Heart left ventricle (tissue), 16 donors: ENCODE results near the gene ANKRD29. TPM values are rescaled to one million over a fixed set of nuclear protein-coding genes. Genes with fewer than 3 reads are reported as not detected.

Source experiments
- ATAC-seq, 4 donors: fragments of 200-7000 bp; cut with Tn5 transposase; one replicate each; pipeline ENCODE4 v1.9.1; 2020 to 2022; ENCODE audit warnings: moderate library complexity in 4 of 4, mild to moderate bottlenecking in 3 of 4, moderate number of reproducible peaks in 1 of 4
- DNase-seq, 5 donors: peaks; one replicate each; pipeline ENCODE4 v3.0.0-alpha.2; 2020
- H3K27ac ChIP-seq, 12 donors: fragments of 200-600 bp; sonication (generic) in 4 of 12; one replicate each; pipeline versions ENCODE4 v1.5.0 to v1.8.0; 2016 to 2022; ENCODE audit warnings: mild to moderate bottlenecking in 2 of 12
- H3K27me3 ChIP-seq, 9 donors: fragments of 200-600 bp; sonication (generic) in 2 of 9; one replicate each; pipeline versions ENCODE4 v1.5.1 to v1.8.0; 2016 to 2022; ENCODE audit warnings: mild to moderate bottlenecking in 3 of 9
- H3K36me3 ChIP-seq, 9 donors: fragments of 200-600 bp; sonication (generic) in 2 of 9; one replicate each; pipeline versions ENCODE4 v1.5.0 to v1.8.0; 2018 to 2022; ENCODE audit warnings: mild to moderate bottlenecking in 2 of 9
- H3K4me1 ChIP-seq, 12 donors: fragments of 200-600 bp; sonication (generic) in 4 of 12; one replicate each; pipeline versions ENCODE4 v1.5.0 to v1.8.0; 2016 to 2022; ENCODE audit warnings: mild to moderate bottlenecking in 3 of 12
- H3K4me3 ChIP-seq, 12 donors: fragments of 200-600 bp; sonication (generic) in 4 of 12; one replicate each; pipeline versions ENCODE4 v1.5.0 to v1.8.0; 2017 to 2022; ENCODE audit warnings: mild to moderate bottlenecking in 9 of 12, moderate library complexity in 4 of 12
- H3K9me3 ChIP-seq, 12 donors: fragments of 200-600 bp; sonication (generic) in 4 of 12; one replicate each; pipeline versions ENCODE4 v1.5.0 to v1.8.0; 2016 to 2022; ENCODE audit warnings: mild to moderate bottlenecking in 1 of 12
- POLR2A ChIP-seq, 2 donors: fragments of 450-650 bp; IDR thresholded peaks; one replicate each; pipeline ENCODE4 v1.6.1; 2017; ENCODE audit warnings: antibody characterized with exemption in 2 of 2, mild to moderate bottlenecking in 2 of 2, moderate library complexity in 2 of 2
- WGBS, 4 donors: extraction: QIAGEN DNeasy Blood & Tissue Kit in 2 of 4; methylation state at CpG; one replicate each; pipeline versions ENCODE4 v1.1.5 to v1.1.7; 2013 to 2018; 5-methylcytosine and 5-hydroxymethylcytosine counted together
- intact Hi-C, 10 donors: fragments of 100-400 bp; cut with DNase I; formaldehyde crosslinking; loops; one replicate each; pipeline versions ENCODE4 v1.11.1 to v1.14.2; 2022
- polyA plus RNA-seq, 2 donors: library from polyadenylated mRNA; stranded (reverse); fragments of 200-250 nt; gene quantifications; one replicate each; pipeline ENCODE4 v1.2.3, GENCODE V29; 2013
- total RNA-seq, 9 donors: library from RNA; depleted of rRNA in 2 of 9; stranded (reverse); fragments of >200 nt in 2 of 9; fragmentation: NEBNext Ultra II Directional in 3 of 9; extraction: Animal tissue kit (Norgen Biotek cat#: 25700) in 3 of 9; gene quantifications; one replicate each; pipeline versions ENCODE4 v1.1.0 to v1.2.4, GENCODE V29; 2016 to 2023
- TF ChIP-seq, protein P1 (sequence below), 12 donors: fragments of 200-600 bp; sonication (generic) in 4 of 12; IDR thresholded peaks; one replicate each; pipeline versions ENCODE4 v1.5.0 to v1.8.0; 2018 to 2022; ENCODE audit warnings: antibody characterized with exemption in 12 of 12, mild to moderate bottlenecking in 5 of 12
- donor health status: ischemic (EF 13 %, LVEDD 7.1; RV severe dilation, severe dysfunction).
- donor health status: healthy with polysubstance abuse.
- donor health status: DM: no; HTN: yes; CAD: no.
- donor health status: DM: no; HTN: no; CAD: no.
- donor health status: ischemic (EF 25% LVEDD 6.9; RV normal size, moderate dysfunction).
- donor health status: ischemic (EF 25% LVEDD 5.7; RV mildly dilated, moderate dysfunction).
- donor health status: healthy.
- donor health status: DM: yes; HTN: yes; CAD: no.
- donor health status: ischemic (EF 35%, LVEDD 5.7; RV mildly dilated, moderate dysfunction).
- donor health status: nonischemic (EF 11% LVEDD 7.7; RV severe dilation, severe dysfunction).
- donor health status: DM: yes; HTN: yes; CAD: no.
- donor health status: PGD.
- donor health status: ischemic (EF 29% LVEDD 5.4; RV normal size, mild dysfunction).
- donor health status: nonischemic (EF 23%, LVEDD 6.1; RV moderate dilation, normal function).

Gene ANKRD29
- total and polyA plus RNA-seq, 11 donors = 1.7 to 7.1 (median 4.9) TPM

DNA sequence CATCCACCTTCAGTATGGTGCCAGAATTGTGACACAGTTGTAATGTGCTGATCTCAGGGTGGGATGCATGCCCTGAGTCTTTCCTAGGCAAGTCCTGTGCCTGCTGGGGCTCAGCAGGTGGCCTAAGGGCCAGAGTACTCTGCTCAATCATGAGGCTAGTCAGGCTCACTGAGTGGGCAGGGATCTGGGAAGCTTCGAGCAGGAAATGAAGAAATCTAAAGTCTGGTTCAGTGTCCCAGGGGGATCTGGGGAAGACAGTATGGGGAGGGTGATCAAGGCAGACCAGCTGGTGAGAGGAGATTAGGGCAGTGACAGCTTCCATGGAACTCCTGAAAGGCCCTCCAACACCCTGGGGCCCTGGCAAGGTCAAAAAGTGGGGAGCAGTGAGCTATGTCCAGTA lies 8.9 kb upstream of the ANKRD29 start:
- Histone ChIP-seq H3K4me1 (peaks cover 0 to 29% (median 5%) of the 10 kb centered on the region in 12 donors), H3K9me3 (peaks cover 0 to 4% (median 0%) of the 10 kb centered on the region in 12 donors), H3K27ac (peak overlapping the region in 2 of 12 donors; percentile 26 to 41), H3K36me3 (no peaks in the 10 kb centered on the region), H3K27me3 (no peaks in the 10 kb centered on the region), H3K4me3 (no peak overlapping the region)
- WGBS, 4 donors = 31 to 65% (median 51%) methylated on average over 1 of the region's 1 CpG
- intact Hi-C loops = no loop called here
- ATAC-seq = peak; percentile 22 to 91 (median 84)
- DNase-seq = peak in 4 of 5 donors; percentile 26 to 63 (median 48)
- no peak for TF ChIP-seq POLR2A (IDR thresholded peaks at IDR 0.05)
- TF ChIP-seq, protein P1, sequence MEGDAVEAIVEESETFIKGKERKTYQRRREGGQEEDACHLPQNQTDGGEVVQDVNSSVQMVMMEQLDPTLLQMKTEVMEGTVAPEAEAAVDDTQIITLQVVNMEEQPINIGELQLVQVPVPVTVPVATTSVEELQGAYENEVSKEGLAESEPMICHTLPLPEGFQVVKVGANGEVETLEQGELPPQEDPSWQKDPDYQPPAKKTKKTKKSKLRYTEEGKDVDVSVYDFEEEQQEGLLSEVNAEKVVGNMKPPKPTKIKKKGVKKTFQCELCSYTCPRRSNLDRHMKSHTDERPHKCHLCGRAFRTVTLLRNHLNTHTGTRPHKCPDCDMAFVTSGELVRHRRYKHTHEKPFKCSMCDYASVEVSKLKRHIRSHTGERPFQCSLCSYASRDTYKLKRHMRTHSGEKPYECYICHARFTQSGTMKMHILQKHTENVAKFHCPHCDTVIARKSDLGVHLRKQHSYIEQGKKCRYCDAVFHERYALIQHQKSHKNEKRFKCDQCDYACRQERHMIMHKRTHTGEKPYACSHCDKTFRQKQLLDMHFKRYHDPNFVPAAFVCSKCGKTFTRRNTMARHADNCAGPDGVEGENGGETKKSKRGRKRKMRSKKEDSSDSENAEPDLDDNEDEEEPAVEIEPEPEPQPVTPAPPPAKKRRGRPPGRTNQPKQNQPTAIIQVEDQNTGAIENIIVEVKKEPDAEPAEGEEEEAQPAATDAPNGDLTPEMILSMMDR (IDR thresholded peaks at IDR 0.05) = no peak

DNA sequence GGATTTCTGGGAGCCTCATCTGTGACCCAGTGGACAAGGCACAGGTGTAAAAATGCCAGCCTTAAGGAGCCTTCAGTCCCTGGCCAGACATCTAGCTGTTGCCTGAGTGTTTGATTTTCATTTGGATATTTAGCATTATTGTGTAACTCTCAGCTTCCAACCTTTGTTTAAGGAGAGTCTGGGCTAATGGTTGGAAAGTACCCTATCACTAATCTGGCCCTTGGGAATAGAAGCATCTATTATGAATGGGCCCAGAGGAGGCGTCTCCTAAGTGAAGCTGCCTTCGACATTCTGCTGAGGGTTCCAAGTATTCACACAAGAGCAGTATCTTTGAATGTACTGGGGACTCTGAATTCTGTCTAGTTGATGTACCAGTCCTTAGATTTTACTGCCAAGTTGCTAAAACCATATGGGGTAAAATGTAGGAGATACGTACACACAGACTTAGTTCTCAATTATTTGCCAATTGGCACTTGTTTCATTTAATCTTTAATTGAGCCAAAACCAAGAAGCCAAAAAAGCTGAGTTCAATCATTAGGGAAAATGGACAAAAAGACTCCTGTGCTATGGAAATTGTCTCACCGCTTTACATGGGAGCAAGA lies 7.2 kb upstream of the ANKRD29 start:
- peaks cover 0 to 29% (median 5%) of the 10 kb centered on the region in 12 donors for H3K4me1 ChIP-seq
- no peak overlapping the region for H3K4me3 ChIP-seq
- DNase-seq = no peak
- no peaks in the 10 kb centered on the region for H3K36me3 ChIP-seq
- no peaks in the 10 kb centered on the region for H3K27me3 ChIP-seq
- peak in 2 of 4 donors; percentile 12 to 41 for ATAC-seq
- TF ChIP-seq, protein P1 (IDR thresholded peaks at IDR 0.05) = no peak
- no peak for TF ChIP-seq POLR2A (IDR thresholded peaks at IDR 0.05)
- intact Hi-C loops = loop anchor here in 1 of 10 donors (5.0 kb wide), 1 partner anchor 43 kb away; no protein-coding TSS in a partner anchor
- no peaks in the 10 kb centered on the region for H3K9me3 ChIP-seq
- H3K27ac ChIP-seq = no peak overlapping the region
- 64 to 78% (median 66%) methylated on average over 4 of the region's 4 CpGs for WGBS, 4 donors

DNA sequence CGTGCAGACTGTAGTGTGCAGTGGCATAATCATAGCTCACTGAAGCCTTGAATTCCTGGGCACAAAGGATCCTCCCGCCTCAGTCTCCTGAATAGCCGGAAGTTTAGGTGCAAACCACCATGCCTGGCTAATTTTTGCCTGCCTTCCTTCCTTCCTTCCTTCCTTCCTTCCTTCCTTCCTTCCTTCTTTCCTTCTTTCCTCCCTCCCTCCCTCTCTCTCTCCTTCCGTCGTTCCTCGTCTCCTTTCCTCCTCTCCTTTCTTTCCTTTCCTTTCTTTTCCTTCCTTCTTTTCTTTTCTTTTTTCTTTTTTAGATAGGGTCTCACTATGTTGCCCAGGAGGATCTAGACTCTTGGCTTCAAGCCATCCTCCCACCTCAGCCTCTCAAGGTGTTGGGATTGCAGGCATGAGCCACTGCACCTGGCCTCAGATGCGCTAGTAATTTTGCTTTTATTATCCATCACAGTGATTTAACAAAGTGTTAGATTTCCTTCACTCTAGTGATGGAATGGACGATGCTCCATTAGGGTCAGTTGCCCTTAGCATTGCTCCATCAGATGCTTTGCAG lies 6.6 kb upstream of the ANKRD29 start:
- Histone ChIP-seq H3K9me3 (no peaks in the 10 kb centered on the region), H3K27me3 (no peaks in the 10 kb centered on the region), H3K4me1 (peaks cover 0 to 29% (median 5%) of the 10 kb centered on the region in 12 donors), H3K27ac (no peak overlapping the region), H3K36me3 (no peaks in the 10 kb centered on the region), H3K4me3 (no peak overlapping the region)
- no peak for ATAC-seq
- WGBS, 4 donors = 72 to 76% (median 74%) methylated on average over 8 of the region's 8 CpGs
- no peak for TF ChIP-seq POLR2A (IDR thresholded peaks at IDR 0.05)
- TF ChIP-seq, protein P1 (IDR thresholded peaks at IDR 0.05) = no peak
- intact Hi-C loops = loop anchor here in 1 of 10 donors (5.0 kb wide), 1 partner anchor 42 kb away; no protein-coding TSS in a partner anchor
- no peak for DNase-seq

DNA sequence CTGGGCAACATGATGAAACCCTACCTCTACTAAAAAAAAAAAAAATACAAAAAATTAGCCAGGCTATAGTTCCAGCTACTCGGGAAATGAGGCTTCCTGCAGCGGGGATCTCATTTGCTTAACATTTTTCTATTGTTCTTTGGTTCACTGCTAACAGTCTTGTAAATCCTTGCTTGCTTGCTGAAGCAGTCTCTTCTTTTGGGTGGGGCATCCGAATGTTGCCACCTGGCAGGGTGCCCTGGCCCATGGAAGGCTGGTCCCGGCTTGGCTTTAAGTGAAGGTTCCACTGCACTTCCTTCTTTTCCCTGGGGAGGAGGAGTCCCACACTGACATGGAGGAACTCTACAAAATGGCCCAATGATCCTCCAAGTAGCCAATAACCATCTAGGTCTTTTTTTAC lies 6.0 kb upstream of the ANKRD29 start:
- Histone ChIP-seq H3K27ac (no peak overlapping the region), H3K4me3 (no peak overlapping the region), H3K4me1 (peaks cover 0 to 29% (median 5%) of the 10 kb centered on the region in 12 donors), H3K9me3 (no peaks in the 10 kb centered on the region), H3K27me3 (no peaks in the 10 kb centered on the region), H3K36me3 (no peaks in the 10 kb centered on the region)
- TF ChIP-seq, protein P1 (IDR thresholded peaks at IDR 0.05) = no peak
- no peak for TF ChIP-seq POLR2A (IDR thresholded peaks at IDR 0.05)
- ATAC-seq (no peak), DNase-seq (no peak)
- intact Hi-C loops = loop anchor here in 1 of 10 donors (5.0 kb wide), 1 partner anchor 41 kb away; no protein-coding TSS in a partner anchor
- 43 to 48% (median 45%) methylated on average over 4 of the region's 4 CpGs for WGBS, 4 donors
